Spleen (tissue), 11 donors: ENCODE measurements around the gene KAT7. TPM values are rescaled to one million over a fixed set of nuclear protein-coding genes. Genes with fewer than 3 reads are reported as not detected.

ENCODE experiments used
- DNase-seq: peaks from one replicate; pipeline ENCODE4 v3.0.0-alpha.2; 2020
- H3K27ac ChIP-seq, 8 donors: fragments of 200-600 bp; sonication (generic) in 7 of 8; 1 replicate in 4 of 8; 2 replicates in 4 of 8; pipeline versions ENCODE4 v1.5.0 to v1.8.0; 2016 to 2021; ENCODE audit warnings: inconsistent platforms in 4 of 8, mild to moderate bottlenecking in 4 of 8, moderate library complexity in 1 of 8
- H3K27me3 ChIP-seq, 7 donors: fragments of 200-600 bp; sonication (generic) in 6 of 7; replicated peaks in 1 of 7; 1 replicate in 4 of 7; 2 replicates in 3 of 7; pipeline versions ENCODE4 v1.5.0 to v1.8.0; 2016 to 2021; ENCODE audit warnings: inconsistent platforms in 3 of 7, mild to moderate bottlenecking in 1 of 7
- H3K36me3 ChIP-seq, 6 donors: fragments of 200-600 bp; sonication (generic) in 5 of 6; 1 replicate in 4 of 6; 2 replicates in 2 of 6; pipeline versions ENCODE4 v1.5.0 to v1.8.0; 2016 to 2021; ENCODE audit warnings: inconsistent platforms in 2 of 6
- H3K4me1 ChIP-seq, 6 donors: fragments of 200-600 bp; sonication (generic) in 5 of 6; 1 replicate in 3 of 6; 2 replicates in 3 of 6; pipeline versions ENCODE4 v1.5.0 to v1.8.0; 2016 to 2021; ENCODE audit warnings: inconsistent platforms in 3 of 6
- H3K4me3 ChIP-seq, 8 donors: fragments of 200-600 bp; sonication (generic) in 7 of 8; 1 replicate in 4 of 8; 2 replicates in 4 of 8; pipeline versions ENCODE4 v1.5.0 to v1.8.0; 2016 to 2021; ENCODE audit warnings: inconsistent platforms in 4 of 8, mild to moderate bottlenecking in 4 of 8, moderate library complexity in 2 of 8
- H3K9me3 ChIP-seq, 8 donors: fragments of 200-600 bp; sonication (generic) in 7 of 8; 1 replicate in 4 of 8; 2 replicates in 4 of 8; pipeline versions ENCODE4 v1.5.0 to v1.8.0; 2016 to 2021; ENCODE audit warnings: inconsistent platforms in 4 of 8
- CTCF ChIP-seq, 11 experiments: fragments of 200-600 bp in 7 of 11; fragments of 450-650 bp in 4 of 11; sonication (generic) in 4 of 11; IDR thresholded peaks in 8 of 11; conservative IDR thresholded peaks in 3 of 11; 1 replicate in 7 of 11; 2 replicates in 4 of 11; pipeline versions ENCODE4 v1.4.0 to v1.8.0; 2016 to 2021; ENCODE audit warnings: antibody characterized with exemption in 11 of 11, inconsistent platforms in 4 of 11, mild to moderate bottlenecking in 1 of 11
- POLR2A ChIP-seq, 3 donors: fragments of 450-650 bp; IDR thresholded peaks; one replicate each; pipeline ENCODE4 v1.5.1; 2017; ENCODE audit warnings: antibody characterized with exemption in 3 of 3, mild to moderate bottlenecking in 1 of 3
- POLR2AphosphoS5 ChIP-seq, 3 donors: sonication (generic); formaldehyde crosslinking; IDR thresholded peaks; one replicate each; pipeline ENCODE4 v1.5.1; 2017; ENCODE audit warnings: antibody characterized with exemption in 3 of 3
- WGBS, 5 donors: extraction: QIAGEN DNeasy Blood & Tissue Kit in 3 of 5; methylation state at CpG; one replicate each; pipeline versions ENCODE4 v1.1.5 to v1.1.7; 2013 to 2018; 5-methylcytosine and 5-hydroxymethylcytosine counted together
- intact Hi-C: fragments of 100-400 bp; cut with DNase I; formaldehyde crosslinking; loops from one replicate; pipeline ENCODE4 v1.15.0; 2023; ENCODE audit warnings: low total_unique reads
- polyA plus RNA-seq, 3 donors: library from polyadenylated mRNA; stranded (reverse); fragments of 200-250 nt; gene quantifications; one replicate each; pipeline ENCODE4 v1.2.1, GENCODE V29; 2013
- total RNA-seq, 7 donors: library from RNA; depleted of rRNA in 3 of 7; stranded (reverse); fragments of >200 nt in 3 of 7; fragmentation: NEBNext Ultra II Directional in 4 of 7; extraction: Animal tissue kit (Norgen Biotek cat#: 25700) in 4 of 7; gene quantifications; one replicate each; pipeline versions ENCODE4 v1.1.0 to v1.2.1, GENCODE V29; 2016 to 2021
- donor health status: healthy with polysubstance abuse.
- donor health status: DM: no; HTN: no; CAD: no; lungs with moderate emphysema.
- donor health status: DM: no; HTN: no; CAD: no.
- donor health status: Bipolar disorder and iron deficiency.
- donor health status: healthy.
- donor health status: DM: no; HTN: no; CAD: no.
- donor health status: DM: yes; HTN: yes; CAD: no.

KAT7 gene
- total and polyA plus RNA-seq, 10 donors, result 5.9 to 81.2 (median 54.2) TPM

GRCh38 chr17:49843774-49844350 is 55.4 kb downstream of the KAT7 start:
- peaks cover 0 to 40% (median 18%) of the 10 kb centered on the region in 6 donors for H3K4me1 ChIP-seq
- peaks cover 0 to 29% (median 0%) of the 10 kb centered on the region in 6 donors for H3K36me3 ChIP-seq
- no peak for DNase-seq
- no peak overlapping the region for H3K27ac ChIP-seq
- 86 to 93% (median 89%) methylated on average over 5 to 6 of the region's 6 CpGs for WGBS, 5 donors
- intact Hi-C loops, result loop anchor here (10.0 kb wide), 1 partner anchor 49 kb away; no protein-coding TSS in a partner anchor
- H3K4me3 ChIP-seq, result no peak overlapping the region
- TF ChIP-seq POLR2A (IDR thresholded peaks at IDR 0.05), result no peak
- peak in 3 of 11 experiments; percentile 20 to 33 (median 22) for TF ChIP-seq CTCF (IDR thresholded peaks at IDR 0.05 in 8 of 11, conservative IDR thresholded peaks at IDR 0.05 in 3 of 11)
- no peaks in the 10 kb centered on the region for H3K9me3 ChIP-seq
- H3K27me3 ChIP-seq, result no peaks in the 10 kb centered on the region

- no peaks in the 10 kb centered on the region for H3K9me3 ChIP-seq
- peak in 1 of 3 donors; percentile 51 for TF ChIP-seq POLR2AphosphoS5 (IDR thresholded peaks at IDR 0.05)
- TF ChIP-seq POLR2A (IDR thresholded peaks at IDR 0.05), result no peak
- 57 to 86% (median 73%) methylated on average over 3 of the region's 3 CpGs for WGBS, 5 donors
- H3K4me3 ChIP-seq, result no peak overlapping the region
- peak overlapping the region in 7 of 8 donors; percentile 26 to 53 (median 35) for H3K27ac ChIP-seq
- H3K36me3 ChIP-seq, result peaks cover 0 to 26% (median 0%) of the 10 kb centered on the region in 6 donors
- peaks cover under 1 to 47% (median 21%) of the 10 kb centered on the region in 6 donors for H3K4me1 ChIP-seq
- intact Hi-C loops, result loop anchor here (10.0 kb wide), 1 partner anchor 51 kb away; no protein-coding TSS in a partner anchor
- DNase-seq, result no peak
- peaks cover 0 to 3% (median 0%) of the 10 kb centered on the region in 7 donors for H3K27me3 ChIP-seq
Observed at GRCh38 chr17:49845321-49845720, 56.8 kb downstream of the KAT7 start.

- intact Hi-C loops, result loop anchor here (10.0 kb wide), 1 partner anchor 52 kb away; no protein-coding TSS in a partner anchor
Observed at GRCh38 chr17:49846938-49847712, 58.6 kb downstream of the KAT7 start.

GRCh38 chr17:49848019-49848473 is 59.6 kb downstream of the KAT7 start, which contains the start of gene TAC4:
Gene TAC4, minus strand, starts transcription at chr17:49848069. Its CDS starts 52 bp downstream, at chr17:49848017.
- H3K27ac ChIP-seq, result no peak within 1 kb of the TSS
- DNase-seq, result no peak
- no peaks in the 10 kb centered on the region for H3K9me3 ChIP-seq
- H3K4me3 ChIP-seq, result no peak within 1 kb of the TSS
- no peak for TF ChIP-seq POLR2AphosphoS5 (IDR thresholded peaks at IDR 0.05)
- no peak for TF ChIP-seq POLR2A (IDR thresholded peaks at IDR 0.05)
- intact Hi-C loops, result loop anchor here (10.0 kb wide), 1 partner anchor 53 kb away; no protein-coding TSS in a partner anchor
- peaks cover 13 to 61% (median 32%) of the 10 kb centered on the region in 6 donors for H3K4me1 ChIP-seq
- H3K27me3 ChIP-seq, result peaks cover 0 to 16% (median 0%) of the 10 kb centered on the region in 7 donors
- H3K36me3 ChIP-seq, result peaks cover 0 to 23% (median 0%) of the 10 kb centered on the region in 6 donors

More at GRCh38 chr17:49846938-49847712, 58.6 kb downstream of the KAT7 start:
- Histone ChIP-seq H3K36me3 (peaks cover 0 to 26% (median 0%) of the 10 kb centered on the region in 6 donors), H3K4me1 (peaks cover 13 to 62% (median 31%) of the 10 kb centered on the region in 6 donors), H3K27ac (no peak overlapping the region), H3K9me3 (no peaks in the 10 kb centered on the region), H3K4me3 (no peak overlapping the region), H3K27me3 (peaks cover 0 to 16% (median 0%) of the 10 kb centered on the region in 7 donors)
- no peak for TF ChIP-seq CTCF (IDR thresholded peaks at IDR 0.05 in 8 of 11, conservative IDR thresholded peaks at IDR 0.05 in 3 of 11)
- no peak for TF ChIP-seq POLR2A (IDR thresholded peaks at IDR 0.05)
- TF ChIP-seq POLR2AphosphoS5 (IDR thresholded peaks at IDR 0.05), result no peak
- 65 to 89% (median 83%) methylated on average over 9 of the region's 9 CpGs for WGBS, 5 donors
- no peak for DNase-seq
